Trophoblast cell (in vitro differentiated cells and primary cell): ENCODE results near the gene GID8.

Experiments used
- DNase-seq, 2 donors: peaks; one replicate each; pipeline ENCODE4 v3.0.0-alpha.2; 2016
- H2AFZ ChIP-seq: 2 replicates; pipeline ENCODE4 v1.6.1; 2013; ENCODE audit warnings: low read length, moderate library complexity, mild to moderate bottlenecking; ENCODE audit not compliant: insufficient read depth, poor library complexity
- H2AK5ac ChIP-seq: 2 replicates; pipeline ENCODE4 v1.6.1; 2013; ENCODE audit warnings: mild to moderate bottlenecking, low read length
- H2BK120ac ChIP-seq: 2 replicates; pipeline ENCODE4 v1.6.1; 2013; ENCODE audit warnings: low read length, mild to moderate bottlenecking, moderate library complexity; ENCODE audit not compliant: insufficient read depth, poor library complexity
- H2BK12ac ChIP-seq: 2 replicates; pipeline ENCODE4 v1.6.1; 2013; ENCODE audit warnings: mild to moderate bottlenecking, low read length, moderate library complexity
- H2BK5ac ChIP-seq: 2 replicates; pipeline ENCODE4 v1.6.1; 2013; ENCODE audit warnings: low read length, low read depth, moderate library complexity, mild to moderate bottlenecking; ENCODE audit not compliant: poor library complexity
- H3K14ac ChIP-seq: 2 replicates; pipeline ENCODE4 v1.6.1; 2013; ENCODE audit warnings: mild to moderate bottlenecking, low read length
- H3K18ac ChIP-seq: 2 replicates; pipeline ENCODE4 v1.6.1; 2013; ENCODE audit warnings: mild to moderate bottlenecking, low read length
- H3K23ac ChIP-seq: 2 replicates; pipeline ENCODE4 v1.6.1; 2013; ENCODE audit warnings: low read length
- H3K27ac ChIP-seq: 2 replicates; pipeline ENCODE4 v1.5.1; 2013; ENCODE audit warnings: low read depth, mild to moderate bottlenecking, inconsistent platforms, low read length, moderate library complexity
- H3K27me3 ChIP-seq: 2 replicates; pipeline ENCODE4 v1.6.1; 2013; ENCODE audit warnings: inconsistent platforms, mild to moderate bottlenecking, low read length, moderate library complexity; ENCODE audit not compliant: insufficient read depth
- H3K36me3 ChIP-seq, 2 experiments: 1 replicate in 1 of 2; 2 replicates in 1 of 2; pipeline ENCODE4 v1.6.1; 2013; ENCODE audit warnings: low read length in 2 of 2, mild to moderate bottlenecking in 2 of 2, moderate library complexity in 1 of 2; ENCODE audit not compliant: insufficient read depth in 2 of 2, control insufficient read depth in 1 of 2
- H3K4ac ChIP-seq: 2 replicates; pipeline ENCODE4 v1.6.1; 2013; ENCODE audit warnings: low read depth, mild to moderate bottlenecking, low read length, moderate library complexity
- H3K4me1 ChIP-seq, 2 experiments: 1 replicate in 1 of 2; 2 replicates in 1 of 2; pipeline ENCODE4 v1.6.1; 2013; ENCODE audit warnings: low read length in 2 of 2, mild to moderate bottlenecking in 2 of 2, moderate library complexity in 1 of 2; ENCODE audit not compliant: insufficient read depth in 2 of 2, control insufficient read depth in 1 of 2
- H3K4me2 ChIP-seq: 2 replicates; pipeline ENCODE4 v1.6.1; 2013; ENCODE audit warnings: inconsistent platforms, mild to moderate bottlenecking, low read length, moderate library complexity
- H3K4me3 ChIP-seq: 2 replicates; pipeline ENCODE4 v1.5.1; 2013; ENCODE audit warnings: mild to moderate bottlenecking, low read depth, low read length, inconsistent platforms
- H3K79me1 ChIP-seq: one replicate; pipeline ENCODE4 v1.6.1; 2013; ENCODE audit warnings: low read length
- H3K79me2 ChIP-seq: 2 replicates; pipeline ENCODE4 v1.6.1; 2013; ENCODE audit warnings: low read length, mild to moderate bottlenecking; ENCODE audit not compliant: control insufficient read depth, insufficient read depth, poor library complexity
- H3K9ac ChIP-seq: 2 replicates; pipeline ENCODE4 v1.6.1; 2013; ENCODE audit warnings: mild to moderate bottlenecking, low read length
- H3K9me3 ChIP-seq: 2 replicates; pipeline ENCODE4 v1.6.1; 2013; ENCODE audit warnings: low read depth, mild to moderate bottlenecking, control low read depth, inconsistent platforms, low read length; ENCODE audit not compliant: insufficient read depth
- H4K12ac ChIP-seq: 2 replicates; pipeline ENCODE4 v1.6.1; 2013; ENCODE audit warnings: low read depth, mild to moderate bottlenecking, low read length, moderate library complexity
- H4K8ac ChIP-seq: 2 replicates; pipeline ENCODE4 v1.6.1; 2013; ENCODE audit warnings: low read depth, mild to moderate bottlenecking, low read length, moderate library complexity
- H4K91ac ChIP-seq: one replicate; pipeline ENCODE4 v1.6.1; 2013; ENCODE audit warnings: low read depth, mild to moderate bottlenecking, low read length, moderate library complexity
- WGBS: extraction: QIAGEN DNeasy Blood & Tissue Kit; methylation state at CpG from one replicate; pipeline ENCODE4 v1.1.7; 2013; ENCODE audit warnings: missing lambda C conversion rate; ENCODE audit not compliant: insufficient read length, insufficient coverage; ENCODE audit errors: extremely low coverage; 5-methylcytosine and 5-hydroxymethylcytosine counted together

GID8 gene

DNA sequence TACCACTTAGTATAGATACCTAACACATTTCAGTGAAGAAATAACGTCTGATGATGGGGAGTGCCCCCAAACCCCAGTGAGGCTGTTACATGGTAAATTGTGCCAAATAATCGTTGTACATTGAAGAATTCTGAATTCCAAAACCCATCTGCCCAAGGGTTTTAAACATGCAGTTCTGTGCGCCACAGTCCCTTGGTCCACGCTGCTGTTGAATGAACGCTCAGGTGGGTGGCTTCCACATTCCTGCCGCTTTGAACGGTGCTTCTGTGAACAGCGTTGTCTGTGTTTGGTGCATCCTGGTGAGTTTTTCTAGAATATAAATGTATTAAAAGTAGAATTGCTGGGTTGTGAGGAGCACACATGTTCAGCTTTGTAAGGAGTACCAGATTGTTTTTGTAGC lies 2.9 kb downstream of the GID8 start:
- no peak overlapping the region for H2AK5ac ChIP-seq
- no peak overlapping the region for H2AFZ ChIP-seq
- H3K4me2 ChIP-seq = no peak overlapping the region
- DNase-seq = no peak
- no peak overlapping the region for H2BK12ac ChIP-seq
- H3K14ac ChIP-seq = no peak overlapping the region
- H3K4me1 ChIP-seq = peaks cover 6 to 16% of the 10 kb centered on the region in 2 experiments
- H3K27me3 ChIP-seq = no peaks in the 10 kb centered on the region
- H3K18ac ChIP-seq = no peak overlapping the region
- no peak overlapping the region for H4K8ac ChIP-seq
- peaks cover 30 to 39% of the 10 kb centered on the region in 2 experiments for H3K36me3 ChIP-seq
- H2BK5ac ChIP-seq = no peak overlapping the region
- no peaks in the 10 kb centered on the region for H3K9me3 ChIP-seq
- peaks cover 16% of the 10 kb centered on the region for H3K79me1 ChIP-seq
- no peak overlapping the region for H3K23ac ChIP-seq
- peak overlapping the region; percentile 42 for H3K4ac ChIP-seq
- no peak overlapping the region for H3K9ac ChIP-seq
- peaks cover 29% of the 10 kb centered on the region for H3K79me2 ChIP-seq
- no peak overlapping the region for H3K4me3 ChIP-seq
- H2BK120ac ChIP-seq = no peak overlapping the region
- no peak overlapping the region for H4K12ac ChIP-seq
- no peak overlapping the region for H3K27ac ChIP-seq
- no peak overlapping the region for H4K91ac ChIP-seq
- no CpG with 5 or more reads among the region's 8 CpGs for whole genome bisulfite sequencing

- peaks cover 25% of the 10 kb centered on the region for H3K79me2 ChIP-seq
- H3K4ac ChIP-seq = no peak overlapping the region
- peaks cover 4 to 12% of the 10 kb centered on the region in 2 experiments for H3K4me1 ChIP-seq
- no peak overlapping the region for H2AK5ac ChIP-seq
- H3K27ac ChIP-seq = no peak overlapping the region
- H4K12ac ChIP-seq = no peak overlapping the region
- H3K23ac ChIP-seq = no peak overlapping the region
- H4K8ac ChIP-seq = no peak overlapping the region
- H3K36me3 ChIP-seq = peaks cover 37 to 47% of the 10 kb centered on the region in 2 experiments
- no peak overlapping the region for H3K4me3 ChIP-seq
- no peak overlapping the region for H3K4me2 ChIP-seq
- no peak overlapping the region for H3K9ac ChIP-seq
- H2BK12ac ChIP-seq = no peak overlapping the region
- H3K9me3 ChIP-seq = no peaks in the 10 kb centered on the region
- no peak overlapping the region for H4K91ac ChIP-seq
- H3K18ac ChIP-seq = no peak overlapping the region
- no peaks in the 10 kb centered on the region for H3K27me3 ChIP-seq
- H3K14ac ChIP-seq = no peak overlapping the region
- H2BK5ac ChIP-seq = no peak overlapping the region
- WGBS = no CpG with 5 or more reads among the region's 1 CpG
- H2BK120ac ChIP-seq = no peak overlapping the region
- peaks cover 16% of the 10 kb centered on the region for H3K79me1 ChIP-seq
- DNase-seq = peak; percentile 31 to 77
- no peak overlapping the region for H2AFZ ChIP-seq
Observed at GRCh38 chr20:62941792-62942191, 3.8 kb downstream of the GID8 start.

DNA sequence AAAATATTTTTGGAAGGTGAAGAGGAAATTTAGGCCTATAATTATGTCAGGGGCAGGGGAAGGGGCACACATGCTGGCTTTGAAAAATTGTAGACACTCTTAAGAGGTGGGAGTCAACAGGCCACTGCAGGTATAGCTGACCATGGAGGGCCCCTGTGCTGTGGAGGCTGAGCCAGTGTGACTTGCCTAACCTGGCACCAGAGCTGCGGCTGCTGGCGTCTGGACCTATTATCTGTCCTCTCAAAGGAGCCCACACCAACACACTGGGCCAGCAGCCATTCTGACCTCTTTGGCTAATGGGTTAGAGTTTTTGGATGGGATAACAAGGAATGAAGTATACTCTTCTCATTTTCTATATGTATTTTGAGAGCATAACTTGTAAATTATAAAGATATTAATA lies 4.5 kb downstream of the GID8 start:
- H4K91ac ChIP-seq = no peak overlapping the region
- H3K4me3 ChIP-seq = no peak overlapping the region
- H2BK5ac ChIP-seq = no peak overlapping the region
- no peak overlapping the region for H4K12ac ChIP-seq
- H3K9ac ChIP-seq = no peak overlapping the region
- H3K27ac ChIP-seq = no peak overlapping the region
- no peak overlapping the region for H3K23ac ChIP-seq
- no peak overlapping the region for H2BK12ac ChIP-seq
- H3K36me3 ChIP-seq = peaks cover 41 to 52% of the 10 kb centered on the region in 2 experiments
- H3K79me1 ChIP-seq = peaks cover 10% of the 10 kb centered on the region
- H3K18ac ChIP-seq = no peak overlapping the region
- no peak overlapping the region for H2AK5ac ChIP-seq
- peak overlapping the region; percentile 41 for H3K4ac ChIP-seq
- no peaks in the 10 kb centered on the region for H3K27me3 ChIP-seq
- H2BK120ac ChIP-seq = no peak overlapping the region
- peaks cover 19% of the 10 kb centered on the region for H3K79me2 ChIP-seq
- no peak overlapping the region for H2AFZ ChIP-seq
- no peaks in the 10 kb centered on the region for H3K9me3 ChIP-seq
- no peak overlapping the region for H3K14ac ChIP-seq
- peaks cover 4 to 12% of the 10 kb centered on the region in 2 experiments for H3K4me1 ChIP-seq
- no CpG with 5 or more reads among the region's 2 CpGs for WGBS
- H4K8ac ChIP-seq = no peak overlapping the region
- H3K4me2 ChIP-seq = no peak overlapping the region
- no peak for DNase-seq

- Histone ChIP-seq H3K4me2 (no peak overlapping the region), H3K23ac (no peak overlapping the region), H2AK5ac (no peak overlapping the region), H3K14ac (no peak overlapping the region), H2BK5ac (no peak overlapping the region), H3K79me1 (peaks cover 4% of the 10 kb centered on the region), H3K79me2 (peaks cover 12% of the 10 kb centered on the region), H3K4me1 (peaks cover 4 to 12% of the 10 kb centered on the region in 2 experiments), H3K9ac (no peak overlapping the region), H3K4ac (no peak overlapping the region), H3K4me3 (no peak overlapping the region), H4K12ac (no peak overlapping the region), H2BK120ac (no peak overlapping the region), H3K27ac (no peak overlapping the region), H3K36me3 (peaks cover 41 to 57% of the 10 kb centered on the region in 2 experiments), H2BK12ac (no peak overlapping the region), H3K18ac (peak overlapping the region; percentile 54), H4K91ac (no peak overlapping the region), H2AFZ (no peak overlapping the region), H3K27me3 (no peaks in the 10 kb centered on the region), H3K9me3 (peaks cover 2% of the 10 kb centered on the region), H4K8ac (no peak overlapping the region)
- WGBS = no CpG with 5 or more reads among the region's 14 CpGs
- DNase-seq = no peak
Observed at GRCh38 chr20:62943396-62943795, 5.4 kb downstream of the GID8 start.
